Ascending aorta (tissue), 2 donors: ENCODE results near the gene TSPEAR. TPM values are rescaled to one million over a fixed set of nuclear protein-coding genes. Genes with fewer than 3 reads are reported as not detected.

Experiments
- DNase-seq, 2 donors: peaks; one replicate each; pipeline ENCODE4 v3.0.0-alpha.2; 2019; ENCODE audit warnings: low spot score in 2 of 2
- H3K27ac ChIP-seq, 2 donors: fragments of 200-600 bp; sonication (generic); one replicate each; pipeline ENCODE4 v1.5.1; 2016 to 2017; ENCODE audit warnings: mild to moderate bottlenecking in 1 of 2
- H3K27me3 ChIP-seq: fragments of 200-600 bp; sonication (generic); one replicate; pipeline ENCODE4 v1.5.1; 2017
- H3K36me3 ChIP-seq, 2 donors: fragments of 200-600 bp; sonication (generic); one replicate each; pipeline ENCODE4 v1.5.1; 2016
- H3K4me1 ChIP-seq, 2 donors: fragments of 200-600 bp; sonication (generic); one replicate each; pipeline ENCODE4 v1.5.1; 2016 to 2017; ENCODE audit warnings: mild to moderate bottlenecking in 1 of 2
- H3K4me3 ChIP-seq, 2 donors: fragments of 200-600 bp; sonication (generic); one replicate each; pipeline ENCODE4 v1.5.1; 2016 to 2017; ENCODE audit warnings: mild to moderate bottlenecking in 1 of 2
- H3K9me3 ChIP-seq, 2 donors: fragments of 200-600 bp; sonication (generic); one replicate each; pipeline ENCODE4 v1.5.1; 2016
- CTCF ChIP-seq, 3 experiments: fragments of 200-600 bp in 2 of 3; fragments of 450-650 bp in 1 of 3; sonication (generic) in 2 of 3; IDR thresholded peaks; one replicate each; pipeline ENCODE4 v1.5.1; 2016 to 2019; ENCODE audit warnings: antibody characterized with exemption in 3 of 3, mild to moderate bottlenecking in 1 of 3, moderate library complexity in 1 of 3
- intact Hi-C: fragments of 100-400 bp; cut with DNase I; formaldehyde crosslinking; loops from one replicate; pipeline ENCODE4 v1.15.1; 2023
- total RNA-seq: library from RNA; depleted of rRNA; stranded (reverse); fragments of >200 nt; gene quantifications from one replicate; pipeline ENCODE4 v1.1.0, GENCODE V29; 2016

The TSPEAR gene
- total RNA-seq, 1 donor from 2014 or later = not detected

GRCh38 chr21:44533891-44534627, 177.3 kb downstream of the TSPEAR start:
- H3K36me3 ChIP-seq = no peaks in the 10 kb centered on the region
- no peaks in the 10 kb centered on the region for H3K9me3 ChIP-seq
- DNase-seq = peak in 1 of 2 donors; percentile 42
- H3K27me3 ChIP-seq = no peaks in the 10 kb centered on the region
- no peak overlapping the region for H3K4me3 ChIP-seq
- TF ChIP-seq CTCF (IDR thresholded peaks at IDR 0.05) = no peak
- no peak overlapping the region for H3K27ac ChIP-seq
- intact Hi-C loops = no loop called here
- H3K4me1 ChIP-seq = no peaks in the 10 kb centered on the region

GRCh38 chr21:44533121-44533890, 178.1 kb downstream of the TSPEAR start:
- Histone ChIP-seq H3K27me3 (no peaks in the 10 kb centered on the region), H3K4me1 (no peaks in the 10 kb centered on the region), H3K36me3 (no peaks in the 10 kb centered on the region), H3K27ac (no peak overlapping the region), H3K9me3 (no peaks in the 10 kb centered on the region), H3K4me3 (no peak overlapping the region)
- no peak for TF ChIP-seq CTCF (IDR thresholded peaks at IDR 0.05)
- intact Hi-C loops = no loop called here
- peak in 1 of 2 donors; percentile 52 for DNase-seq

DNA sequence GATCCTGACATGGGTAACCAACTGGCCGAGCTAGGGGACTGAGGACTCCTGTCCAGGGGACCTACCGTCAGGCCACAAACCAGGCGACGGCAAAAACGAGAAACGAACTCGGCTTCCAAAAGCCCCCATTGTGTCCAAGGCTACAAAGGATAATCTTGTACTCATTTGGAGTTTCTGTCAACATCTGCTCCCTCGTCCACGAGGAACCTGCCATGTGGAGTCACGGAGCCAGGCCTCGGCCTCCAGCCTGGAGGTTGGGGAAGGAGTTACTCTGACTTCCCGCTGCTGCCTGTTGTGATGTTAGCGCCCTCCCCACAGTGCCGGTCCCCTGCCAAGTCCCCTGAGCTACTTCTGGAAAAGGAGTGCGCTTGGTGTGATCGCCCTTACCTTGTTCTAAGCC, 178.7 kb downstream of the TSPEAR start:
- TF ChIP-seq CTCF (IDR thresholded peaks at IDR 0.05) = no peak
- H3K27ac ChIP-seq = no peak overlapping the region
- H3K36me3 ChIP-seq = no peaks in the 10 kb centered on the region
- intact Hi-C loops = no loop called here
- peak in 1 of 2 donors; percentile 37 for DNase-seq
- H3K27me3 ChIP-seq = no peaks in the 10 kb centered on the region
- H3K4me3 ChIP-seq = no peak overlapping the region
- no peaks in the 10 kb centered on the region for H3K9me3 ChIP-seq
- H3K4me1 ChIP-seq = no peaks in the 10 kb centered on the region

GRCh38 chr21:44531606-44532564, 179.5 kb downstream of the TSPEAR start:
- peak in 1 of 2 donors; percentile 54 for DNase-seq
- H3K36me3 ChIP-seq = no peaks in the 10 kb centered on the region
- H3K27me3 ChIP-seq = no peaks in the 10 kb centered on the region
- no peaks in the 10 kb centered on the region for H3K9me3 ChIP-seq
- intact Hi-C loops = no loop called here
- no peak overlapping the region for H3K4me3 ChIP-seq
- no peak overlapping the region for H3K27ac ChIP-seq
- no peaks in the 10 kb centered on the region for H3K4me1 ChIP-seq
- no peak for TF ChIP-seq CTCF (IDR thresholded peaks at IDR 0.05)

DNA sequence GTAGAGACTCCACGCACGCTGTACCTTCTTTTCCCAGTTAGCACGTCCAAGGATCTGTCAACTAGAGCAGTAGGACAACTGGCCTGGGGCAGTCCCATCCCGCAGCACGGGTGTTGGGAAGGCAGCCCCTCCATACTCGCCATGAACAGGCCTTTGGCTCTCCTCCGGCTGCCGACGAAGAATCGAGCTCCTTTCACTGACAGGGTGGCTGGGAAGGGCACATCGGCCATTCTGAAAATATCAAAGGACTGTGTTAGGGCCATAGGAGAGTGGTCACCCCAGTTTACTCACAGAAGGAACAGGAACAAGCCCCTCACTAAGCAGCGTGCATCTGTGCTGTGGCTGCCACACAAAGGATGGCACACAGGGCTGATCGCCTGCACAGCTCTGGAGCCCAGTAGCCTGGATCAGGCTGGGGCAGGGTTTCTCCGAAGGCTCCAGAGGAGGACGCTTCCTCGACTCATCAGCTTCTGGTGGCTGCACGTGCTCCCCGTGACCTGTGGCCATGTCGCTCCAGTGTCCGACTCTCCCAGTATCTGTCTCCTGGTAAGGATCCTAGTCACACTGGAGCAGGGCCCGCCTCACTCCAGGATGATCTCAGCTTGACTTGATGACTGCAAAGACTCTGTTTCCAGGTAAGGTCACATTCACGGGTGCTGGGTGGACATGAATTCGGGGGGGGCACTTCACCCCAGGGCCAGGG, 180.3 kb downstream of the TSPEAR start:
- H3K4me1 ChIP-seq = no peaks in the 10 kb centered on the region
- intact Hi-C loops = no loop called here

More for the DNA sequence above, 180.3 kb downstream of the TSPEAR start:
- no peaks in the 10 kb centered on the region for H3K36me3 ChIP-seq
- no peaks in the 10 kb centered on the region for H3K9me3 ChIP-seq
- no peak overlapping the region for H3K4me3 ChIP-seq
- no peaks in the 10 kb centered on the region for H3K27me3 ChIP-seq
- no peak overlapping the region for H3K27ac ChIP-seq
- no peak for TF ChIP-seq CTCF (IDR thresholded peaks at IDR 0.05)
- DNase-seq = peak in 1 of 2 donors; percentile 31
